ENCODE measurements around the gene GIMAP1.

DNA sequence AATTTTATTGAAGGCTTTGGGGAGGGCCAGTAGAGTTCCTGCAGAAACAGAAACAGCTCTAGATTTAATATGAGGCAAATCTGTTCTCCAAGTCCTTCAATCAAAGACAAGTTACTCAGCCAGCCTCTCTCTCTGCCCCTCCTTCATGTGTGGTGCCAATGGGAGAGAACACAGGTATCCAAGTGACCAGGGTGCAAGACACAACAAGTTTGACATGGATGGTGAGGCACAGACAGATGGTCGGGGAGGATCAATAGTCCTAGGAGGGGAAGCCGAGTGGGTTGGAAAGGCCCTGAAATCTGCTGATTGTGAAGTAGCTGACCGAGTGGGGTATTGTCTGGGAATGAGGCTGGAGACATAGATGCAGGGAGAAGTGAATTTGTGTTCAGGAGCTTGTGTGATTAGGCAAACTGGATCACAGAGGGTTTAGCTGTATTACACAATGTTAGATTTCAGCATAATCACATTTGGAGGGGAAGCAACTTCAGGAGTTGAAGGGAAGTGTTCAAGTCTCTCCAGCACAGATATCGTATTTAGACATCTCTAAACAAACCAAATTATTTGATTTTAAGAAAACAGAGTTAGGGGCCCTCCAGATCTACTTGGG, 1.5 kb downstream of the GIMAP1 start:
- TF ChIP-seq CTCF (IDR thresholded peaks at IDR 0.05) (no peak), ZFX (IDR thresholded peaks at IDR 0.05; ENCODE audit: borderline replicate concordance) (no peak)
